ENCODE measurements around the gene DNAAF8.

DNAAF8 gene

DNA sequence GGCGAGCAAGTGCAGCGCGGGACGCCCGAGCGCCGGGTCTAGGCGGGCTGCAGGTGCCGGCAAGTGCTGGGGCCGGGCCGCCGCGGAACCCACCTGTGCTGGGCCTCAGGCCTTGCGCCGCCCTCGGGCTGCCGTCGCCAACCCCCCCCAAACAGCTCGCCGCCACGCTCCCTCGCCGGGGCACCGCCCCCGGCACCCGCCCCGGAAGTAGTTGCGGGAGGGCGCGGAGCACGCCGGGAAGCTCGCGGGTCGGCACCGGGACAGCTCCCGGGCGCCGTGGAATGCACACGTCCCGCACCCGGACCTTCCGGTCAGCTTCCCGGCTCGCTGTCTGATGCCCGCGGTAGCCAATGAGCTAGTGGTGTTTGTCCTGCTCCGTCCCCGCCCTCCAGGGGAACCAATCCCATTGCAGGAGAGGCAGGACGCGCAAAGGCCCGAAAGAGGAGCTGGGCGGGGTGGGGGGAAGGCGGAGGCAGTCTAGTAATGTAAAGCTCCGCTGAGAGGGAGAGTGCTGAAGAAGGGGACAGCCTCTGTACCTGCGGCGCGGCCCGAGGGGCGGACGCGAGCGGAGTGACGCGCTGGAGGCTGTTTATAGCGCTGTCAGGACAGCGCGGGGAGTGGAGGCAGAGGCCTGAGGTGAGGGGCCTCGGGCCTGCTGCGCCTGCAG, at the start of gene DNAAF8, which contains the start of gene ANKS3:
Gene DNAAF8, plus strand, starts transcription at position 475 of the 667 bp plus-strand sequence. CDS start 1,978 bp downstream, outside the sequence.
Gene ANKS3, minus strand, starts transcription at position 209 of the 667 bp plus-strand sequence. CDS start 4,122 bp downstream, outside the sequence.
- DNase-seq (ENCODE audit: low read depth) = peak; percentile 88

DNA sequence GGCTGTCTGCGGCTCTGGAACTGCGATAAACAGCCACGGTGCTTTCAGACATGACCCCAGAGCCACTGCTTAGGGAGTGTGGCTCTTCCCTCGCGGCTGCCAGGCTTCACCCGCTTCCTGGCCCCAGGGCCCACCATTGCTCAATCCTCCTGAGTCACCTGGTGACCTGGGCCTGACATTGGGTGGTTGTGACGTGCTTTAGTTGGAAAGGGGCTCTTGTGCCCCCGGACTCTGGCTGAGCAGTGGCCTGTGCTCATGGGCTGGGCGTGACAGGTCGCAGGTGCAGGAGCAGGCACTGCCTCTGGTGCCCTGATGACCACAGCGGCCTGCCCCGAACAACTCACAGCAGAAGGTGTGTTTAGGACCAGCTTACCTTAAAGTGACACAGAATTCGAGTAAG, 49.6 kb upstream of the DNAAF8 start:
- no peak for DNase-seq (ENCODE audit: low read depth)

DNA sequence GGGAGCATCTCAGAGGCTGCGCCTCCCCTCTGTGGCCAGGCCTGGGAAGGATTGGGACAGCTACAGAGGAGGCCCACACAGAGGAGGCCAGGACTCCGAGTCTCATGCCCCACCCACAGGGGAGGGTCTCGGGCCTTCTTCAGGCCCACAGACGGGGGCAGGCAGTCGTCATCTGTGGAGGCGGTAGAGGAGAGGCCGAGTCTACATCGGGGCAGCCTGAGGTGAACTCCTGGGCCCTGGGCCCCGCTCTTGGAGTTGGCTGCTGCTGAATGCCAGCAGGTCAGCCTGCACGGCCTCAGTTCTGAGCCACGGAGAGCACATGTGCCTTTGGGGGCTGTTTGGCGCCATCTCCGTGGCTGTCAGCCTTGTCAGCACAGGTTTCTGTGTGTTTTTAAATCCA, 49.0 kb upstream of the DNAAF8 start:
- no peak for DNase-seq (ENCODE audit: low read depth)

DNA sequence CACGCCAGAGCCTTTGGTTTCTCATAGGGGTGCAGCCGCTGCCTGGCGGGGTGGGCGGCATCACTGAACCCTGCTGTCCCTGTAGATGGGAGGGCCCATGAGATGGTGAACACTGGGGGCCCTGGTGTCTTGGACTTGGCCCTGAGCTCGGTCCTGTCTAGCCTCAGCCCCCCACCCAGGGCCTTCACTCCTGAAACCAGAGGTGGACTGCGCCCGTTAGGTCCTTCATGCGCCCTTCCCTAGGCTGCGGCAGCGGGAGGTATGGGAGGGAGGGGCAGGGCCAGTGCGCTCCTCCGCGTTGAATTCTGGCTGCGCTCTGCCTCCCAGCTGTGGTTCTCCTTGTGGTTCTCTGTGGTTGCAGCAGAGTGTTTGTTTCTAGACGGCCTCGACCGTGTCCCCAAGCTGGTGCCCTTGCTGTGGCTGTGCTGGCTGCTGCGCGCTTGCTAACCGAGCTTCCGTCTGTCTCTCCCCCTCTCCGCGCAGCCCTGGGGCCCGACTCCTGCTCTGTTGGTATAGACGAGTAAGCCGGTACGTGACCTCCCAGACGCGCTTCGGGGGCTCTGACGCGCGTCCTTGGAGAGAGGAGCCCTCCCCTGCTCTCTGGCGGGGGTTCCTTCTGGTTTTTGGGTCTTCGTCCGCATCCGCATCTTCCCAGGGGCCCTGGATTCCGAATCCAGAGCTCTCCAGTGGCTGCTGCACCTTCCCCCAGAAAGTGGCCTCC, 48.4 kb upstream of the DNAAF8 start:
- DNase-seq (ENCODE audit: low read depth) = no peak

DNA sequence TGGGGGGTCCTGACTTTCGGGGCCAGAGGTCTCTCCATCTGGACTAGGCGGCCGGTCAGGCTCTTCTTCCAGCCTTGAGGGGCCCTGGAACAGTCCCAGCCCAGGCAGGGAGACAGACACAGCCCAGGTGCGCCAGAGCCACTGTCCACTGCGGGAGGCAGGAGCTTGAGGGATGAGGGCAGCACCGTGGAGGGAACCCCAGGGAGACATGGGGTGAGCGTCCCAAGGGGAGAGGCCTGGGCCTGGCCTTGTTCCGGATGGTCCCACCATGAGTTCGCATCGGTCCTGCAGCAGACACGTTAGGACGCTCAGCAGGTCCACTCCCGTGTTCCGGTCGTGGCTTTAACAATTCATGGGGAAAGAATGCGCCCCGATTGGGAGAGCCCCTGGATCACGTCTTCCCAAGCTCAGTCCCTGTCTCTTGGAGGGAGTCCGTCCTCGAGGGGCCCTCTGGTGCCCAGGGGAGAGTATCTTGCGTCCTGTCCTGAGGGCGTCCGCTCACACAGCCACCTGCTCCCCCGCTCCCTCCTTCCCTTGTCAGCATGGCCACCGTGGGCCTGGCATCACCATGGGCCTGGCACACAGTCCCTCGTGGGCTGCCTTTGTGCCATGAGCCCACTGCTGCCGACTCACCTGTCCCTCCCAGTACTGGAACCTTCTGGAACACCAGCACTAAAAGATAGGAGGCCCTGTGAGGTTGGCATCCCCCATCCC, 47.7 kb upstream of the DNAAF8 start:
- no peak for DNase-seq (ENCODE audit: low read depth)

DNA sequence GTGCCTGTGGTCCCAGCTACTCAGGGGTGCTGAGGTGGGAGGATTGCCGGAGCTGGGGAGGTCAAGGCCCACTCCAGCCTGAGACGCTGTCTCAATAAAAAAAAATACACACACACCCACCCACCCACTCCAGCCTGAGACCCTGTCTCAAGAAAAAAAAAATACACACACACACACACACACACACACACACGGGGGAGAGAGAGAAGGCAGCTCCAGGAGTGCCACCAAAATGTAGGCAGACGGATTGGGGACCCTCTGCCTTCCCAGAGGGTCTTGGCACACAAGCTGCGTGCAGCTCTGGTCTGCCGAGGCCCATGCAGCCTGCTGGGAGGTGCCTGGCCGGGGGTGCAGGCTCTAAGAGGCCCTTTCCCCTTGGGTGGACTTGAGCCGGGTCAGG, 46.9 kb upstream of the DNAAF8 start:
- no peak for DNase-seq (ENCODE audit: low read depth)

DNA sequence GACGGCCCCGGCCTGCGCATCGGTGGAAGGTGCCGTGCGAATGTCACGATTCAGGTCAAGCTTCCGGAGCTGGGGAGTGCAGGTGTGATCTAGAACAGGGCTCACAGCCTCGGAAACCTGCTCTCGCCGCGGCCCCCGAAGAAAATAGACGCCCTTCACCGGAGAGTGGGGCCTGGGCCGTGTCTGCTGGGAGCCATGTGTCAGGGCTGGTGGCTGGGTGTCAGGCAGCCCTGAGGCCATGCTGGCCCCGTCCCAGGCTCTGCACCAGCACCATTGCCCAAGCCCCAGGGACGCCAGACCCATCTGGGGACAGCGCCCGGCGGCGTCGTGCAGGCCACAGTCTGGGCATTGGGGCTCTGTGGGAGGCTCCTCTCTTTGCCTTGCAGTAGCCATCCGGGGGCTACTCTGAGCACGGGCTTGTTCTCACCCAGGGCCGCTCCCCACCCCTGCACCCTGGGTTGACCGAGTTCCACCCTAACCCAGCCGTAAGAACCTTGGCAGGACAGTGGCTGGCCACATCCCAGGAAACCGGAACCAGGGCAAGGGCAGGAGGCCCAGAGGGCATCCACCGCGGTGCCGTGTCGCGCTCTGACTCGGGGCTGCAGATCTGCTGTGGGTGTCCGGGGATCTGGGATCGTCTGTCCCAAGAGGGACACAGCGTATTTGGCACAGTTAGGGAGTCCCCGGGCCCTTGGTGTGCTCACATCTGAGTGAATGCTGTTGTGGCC, 46.2 kb upstream of the DNAAF8 start:
- DNase-seq (ENCODE audit: low read depth) = no peak

DNA sequence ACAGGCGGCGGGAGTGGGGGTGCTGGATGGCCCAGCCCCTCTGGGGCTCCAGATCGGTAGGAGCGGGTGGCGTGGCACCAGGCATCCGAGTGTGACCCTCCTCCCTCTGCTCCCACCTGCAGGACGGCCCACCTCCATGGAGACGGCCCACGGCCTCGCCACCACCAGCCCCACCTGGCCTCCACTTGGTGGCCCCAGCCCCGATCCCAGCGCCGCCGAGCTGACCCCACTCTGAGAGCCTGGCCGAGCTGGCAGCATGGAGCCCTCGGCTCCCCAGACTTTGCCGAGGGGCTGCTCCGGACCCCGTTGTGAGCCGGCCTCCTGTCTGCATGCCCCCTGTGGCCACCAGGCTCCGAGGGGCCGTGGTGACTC, 45.7 kb upstream of the DNAAF8 start:
- no peak for DNase-seq (ENCODE audit: low read depth)

DNA sequence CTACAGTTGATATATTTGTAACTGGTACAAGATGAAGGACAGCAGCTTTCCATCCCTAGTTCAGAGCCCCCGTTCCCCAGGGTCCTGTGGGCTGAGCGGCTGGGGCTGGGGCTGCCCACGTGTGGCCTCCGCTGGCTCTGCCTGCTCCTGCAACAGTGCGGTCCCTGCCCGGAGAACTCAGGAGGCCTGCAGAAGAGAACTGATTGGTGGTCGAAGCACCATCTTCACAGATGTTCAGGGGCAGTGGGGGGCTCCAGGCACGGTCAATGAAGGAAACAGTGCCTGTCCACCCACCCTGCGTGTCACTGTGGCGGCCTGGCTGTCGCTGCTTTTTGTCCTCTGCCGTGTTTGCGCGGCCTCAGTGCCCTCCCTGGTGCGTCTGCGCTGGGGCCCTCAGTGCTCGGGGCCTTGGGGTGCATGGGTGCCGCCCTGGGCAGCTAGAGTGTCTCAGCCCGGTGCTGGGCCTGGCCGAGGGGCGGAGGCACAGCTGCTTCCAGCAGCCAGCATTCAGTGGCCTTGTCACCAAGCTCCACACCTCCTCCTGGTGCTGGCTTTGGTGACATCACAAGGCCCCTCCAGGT, 45.2 kb upstream of the DNAAF8 start:
- DNase-seq (ENCODE audit: low read depth) = no peak

DNA sequence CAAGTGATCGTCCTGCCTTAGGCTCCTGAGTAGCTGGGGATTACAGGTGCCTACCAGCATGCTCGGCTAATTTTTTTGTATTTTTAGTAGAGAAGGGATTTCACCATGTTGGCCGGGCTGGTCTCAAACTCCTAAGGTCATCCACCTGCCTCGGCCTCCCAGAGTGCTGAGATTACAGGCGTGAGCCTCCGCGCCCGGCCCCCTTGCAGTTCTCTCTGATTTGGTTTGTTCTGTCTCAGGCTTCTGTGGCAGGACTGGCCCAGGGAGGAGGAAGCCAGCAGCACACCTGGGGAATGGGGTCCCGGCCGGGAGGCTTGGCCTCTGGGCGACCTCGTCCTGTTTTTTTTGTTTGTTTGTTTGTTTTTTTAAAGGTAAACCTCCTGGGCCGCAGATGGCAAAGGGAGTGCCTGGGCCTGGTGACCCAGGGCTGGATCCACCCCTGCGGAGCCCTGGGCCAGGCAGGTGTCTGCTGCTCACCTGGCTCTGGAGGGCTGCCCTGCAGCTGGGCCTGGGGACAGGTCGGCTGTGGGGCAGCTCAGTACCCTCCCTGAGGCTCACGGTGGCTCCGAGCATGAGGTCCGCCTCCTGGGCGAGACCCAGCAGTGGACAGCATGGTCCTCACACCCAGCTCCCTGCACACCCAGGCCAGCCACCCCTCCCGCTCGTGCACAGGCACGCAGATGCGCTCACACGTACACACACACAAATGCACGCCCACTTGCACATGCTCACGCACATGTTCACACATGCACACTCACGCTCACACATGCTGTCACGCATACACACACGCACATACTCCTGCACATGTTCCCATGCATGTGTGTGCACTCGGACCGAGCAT, 44.3 kb upstream of the DNAAF8 start:
- no peak for DNase-seq (ENCODE audit: low read depth)

DNA sequence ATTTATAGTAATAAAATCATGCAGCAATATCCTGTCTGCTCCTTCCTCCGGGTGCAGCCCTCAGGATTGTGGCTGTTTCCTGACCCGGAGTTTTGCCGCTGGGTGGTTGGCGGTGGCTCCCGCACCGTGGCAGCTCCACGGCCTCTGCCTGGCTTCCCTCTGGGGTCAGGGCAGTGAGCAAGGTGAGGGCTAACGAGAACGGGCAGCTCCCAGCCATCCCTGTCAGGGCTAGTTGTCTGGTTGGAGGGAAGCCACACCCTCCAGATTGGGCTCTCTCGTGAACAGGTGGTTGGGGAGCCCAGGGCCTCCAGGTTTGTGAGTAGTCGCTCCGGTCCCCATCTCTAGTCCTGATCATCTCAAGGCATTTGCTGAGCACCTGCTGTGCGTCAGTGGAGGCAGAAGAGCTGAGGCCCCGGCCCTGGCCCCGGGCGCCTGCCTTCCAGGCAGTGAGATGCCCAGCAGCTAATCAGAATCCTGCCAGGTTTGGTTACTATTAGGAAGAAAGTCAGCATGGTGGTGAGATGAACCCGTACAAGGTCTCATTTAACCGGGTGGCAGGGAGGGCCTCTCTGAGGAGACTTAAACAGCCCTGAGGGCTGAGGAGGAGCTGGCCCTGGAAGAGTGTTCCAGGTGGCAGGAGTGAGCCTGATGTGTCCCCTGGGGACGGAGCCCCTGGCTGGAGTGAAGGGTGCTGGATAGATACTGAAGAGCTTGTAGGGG, 43.2 kb upstream of the DNAAF8 start:
- no peak for DNase-seq (ENCODE audit: low read depth)

DNA sequence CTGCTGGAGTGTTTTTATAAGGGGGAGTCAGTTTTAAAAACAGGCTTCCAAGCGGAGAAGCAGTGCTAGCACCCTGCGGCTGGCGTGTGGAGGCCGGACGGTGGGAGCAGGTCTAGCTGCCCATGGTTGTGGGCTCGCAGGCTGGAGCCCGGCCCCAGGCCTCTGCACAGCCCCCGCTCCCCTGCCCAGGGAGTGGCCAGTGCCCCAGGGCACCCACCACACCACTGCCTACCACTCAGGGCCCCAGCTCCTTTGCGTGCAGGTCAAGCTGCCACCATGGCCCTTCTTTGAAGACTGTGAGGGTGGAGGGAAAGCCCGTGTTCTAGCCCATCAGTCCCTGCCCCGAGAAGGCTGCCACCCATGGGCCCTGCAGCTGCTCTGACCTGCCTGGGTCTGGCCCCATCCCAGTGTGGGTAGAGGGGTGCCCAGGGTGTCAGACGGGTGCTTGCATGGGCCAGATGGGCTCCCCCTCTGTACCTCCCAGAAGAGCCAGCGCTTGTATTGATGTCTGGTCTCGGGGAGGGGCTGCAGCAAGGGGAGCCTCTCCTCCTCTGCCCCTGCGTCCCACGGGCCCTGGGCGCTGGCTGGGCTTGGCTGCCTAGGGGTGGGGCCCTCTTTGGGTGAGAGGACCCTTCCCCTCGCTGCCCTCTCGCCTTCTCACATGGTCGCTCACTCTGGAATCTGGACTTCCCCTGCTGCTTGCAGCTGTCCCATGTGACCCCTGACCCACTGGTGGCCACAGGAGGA, 42.5 kb upstream of the DNAAF8 start:
- no peak for DNase-seq (ENCODE audit: low read depth)

DNA sequence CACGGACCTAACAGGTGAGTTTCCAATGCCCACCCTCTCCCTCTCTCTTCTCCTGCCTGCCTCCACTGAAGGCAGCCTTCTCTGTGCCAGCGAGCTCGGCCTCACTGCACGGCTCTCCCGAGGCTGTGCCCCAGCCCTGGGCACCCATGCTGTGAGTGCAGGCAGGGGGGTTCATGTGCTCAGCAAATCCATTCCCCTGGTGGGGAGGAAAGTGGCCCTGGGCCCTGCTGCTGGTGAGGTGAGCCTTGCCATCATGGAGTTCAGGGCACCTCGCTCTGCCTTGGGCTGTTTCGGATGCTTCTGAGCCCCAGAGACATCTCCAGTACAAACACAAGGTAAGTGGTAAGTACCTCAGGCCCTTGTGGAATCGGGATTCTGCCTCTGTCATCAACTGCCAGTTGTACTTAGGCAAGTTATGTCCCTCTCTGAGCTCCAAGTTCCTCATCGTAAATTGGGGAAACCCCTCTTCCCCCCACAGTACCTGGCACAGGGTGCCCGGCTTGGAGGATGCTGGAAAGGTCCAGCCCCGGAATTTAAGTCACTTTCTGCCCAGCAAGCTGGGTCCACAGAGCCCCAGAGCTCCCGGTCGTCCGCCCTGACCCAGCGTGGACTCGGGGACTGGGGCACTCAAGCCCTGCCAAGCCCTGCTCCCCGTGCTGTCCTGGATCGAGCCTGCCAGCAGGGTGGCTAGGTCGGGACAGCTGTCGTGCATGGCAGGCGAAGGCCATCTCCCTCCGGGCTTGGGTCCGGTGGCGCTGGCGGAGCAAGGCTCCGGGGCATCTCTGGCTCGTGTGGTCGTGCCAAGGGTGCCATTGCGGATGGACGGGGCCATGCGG, 41.7 kb upstream of the DNAAF8 start:
- no peak for DNase-seq (ENCODE audit: low read depth)

DNA sequence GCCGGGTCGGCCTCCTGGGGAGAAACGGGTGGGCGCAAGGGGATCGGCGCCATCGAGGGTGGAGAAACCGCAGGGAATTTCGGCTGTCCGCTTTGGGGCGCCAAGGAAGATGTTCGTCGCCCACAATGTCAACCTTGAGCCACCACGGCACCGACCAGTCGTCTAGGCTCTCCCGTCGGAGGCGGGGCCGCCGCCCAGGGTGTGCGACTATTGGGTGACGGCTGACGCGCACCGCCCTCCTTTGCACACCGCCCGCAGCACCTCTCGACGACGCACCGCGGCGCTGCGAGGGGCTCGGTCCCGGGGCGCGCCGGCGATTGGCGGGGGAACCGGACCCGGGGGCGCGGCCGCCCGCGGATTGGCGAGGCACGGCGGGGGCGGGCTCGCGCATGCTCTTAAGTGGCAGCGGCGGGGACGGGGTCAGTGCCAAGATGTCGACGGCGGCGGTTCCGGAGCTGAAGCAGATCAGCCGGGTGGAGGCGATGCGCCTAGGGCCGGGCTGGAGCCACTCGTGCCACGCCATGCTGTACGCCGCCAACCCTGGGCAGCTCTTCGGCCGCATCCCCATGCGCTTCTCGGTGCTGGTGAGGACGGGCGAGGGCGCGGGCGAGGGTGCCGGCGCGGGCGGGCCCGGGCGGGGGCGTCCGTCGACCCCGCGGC, 40.9 kb upstream of the DNAAF8 start, which contains the start of gene NUDT16L1:
Gene NUDT16L1, plus strand, starts transcription at position 267 of the 660 bp plus-strand sequence. Its CDS starts 165 bp downstream, at position 432.
- DNase-seq (ENCODE audit: low read depth) = peak; percentile 60

DNA sequence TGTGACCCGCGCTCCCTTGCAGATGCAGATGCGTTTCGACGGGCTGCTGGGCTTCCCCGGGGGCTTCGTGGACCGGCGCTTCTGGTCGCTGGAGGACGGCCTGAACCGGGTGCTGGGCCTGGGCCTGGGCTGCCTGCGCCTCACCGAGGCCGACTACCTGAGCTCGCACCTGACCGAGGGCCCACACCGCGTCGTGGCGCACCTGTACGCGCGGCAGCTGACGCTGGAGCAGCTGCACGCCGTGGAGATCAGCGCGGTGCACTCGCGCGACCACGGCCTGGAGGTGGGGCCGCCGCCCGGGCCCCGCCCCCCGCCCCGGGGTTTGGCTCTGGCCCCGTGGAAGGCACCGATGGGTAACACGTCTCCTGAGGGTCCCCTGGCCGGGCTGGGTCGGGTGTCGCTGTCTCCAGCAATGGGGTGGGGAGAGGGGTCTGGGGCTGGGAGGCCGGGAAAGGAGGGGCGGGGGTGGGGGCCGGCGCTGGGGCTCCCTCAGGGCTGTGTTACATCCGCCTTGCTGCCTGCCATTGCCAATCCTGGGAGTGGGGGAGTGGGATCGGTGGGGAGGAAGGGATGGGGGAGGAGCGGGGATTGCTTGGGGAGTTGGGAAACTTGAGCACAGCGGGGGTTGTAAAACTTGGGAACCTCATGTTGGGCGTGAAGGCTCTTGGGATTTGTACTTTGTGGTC, 40.2 kb upstream of the DNAAF8 start:
- DNase-seq (ENCODE audit: low read depth) = peak; percentile 22

DNA sequence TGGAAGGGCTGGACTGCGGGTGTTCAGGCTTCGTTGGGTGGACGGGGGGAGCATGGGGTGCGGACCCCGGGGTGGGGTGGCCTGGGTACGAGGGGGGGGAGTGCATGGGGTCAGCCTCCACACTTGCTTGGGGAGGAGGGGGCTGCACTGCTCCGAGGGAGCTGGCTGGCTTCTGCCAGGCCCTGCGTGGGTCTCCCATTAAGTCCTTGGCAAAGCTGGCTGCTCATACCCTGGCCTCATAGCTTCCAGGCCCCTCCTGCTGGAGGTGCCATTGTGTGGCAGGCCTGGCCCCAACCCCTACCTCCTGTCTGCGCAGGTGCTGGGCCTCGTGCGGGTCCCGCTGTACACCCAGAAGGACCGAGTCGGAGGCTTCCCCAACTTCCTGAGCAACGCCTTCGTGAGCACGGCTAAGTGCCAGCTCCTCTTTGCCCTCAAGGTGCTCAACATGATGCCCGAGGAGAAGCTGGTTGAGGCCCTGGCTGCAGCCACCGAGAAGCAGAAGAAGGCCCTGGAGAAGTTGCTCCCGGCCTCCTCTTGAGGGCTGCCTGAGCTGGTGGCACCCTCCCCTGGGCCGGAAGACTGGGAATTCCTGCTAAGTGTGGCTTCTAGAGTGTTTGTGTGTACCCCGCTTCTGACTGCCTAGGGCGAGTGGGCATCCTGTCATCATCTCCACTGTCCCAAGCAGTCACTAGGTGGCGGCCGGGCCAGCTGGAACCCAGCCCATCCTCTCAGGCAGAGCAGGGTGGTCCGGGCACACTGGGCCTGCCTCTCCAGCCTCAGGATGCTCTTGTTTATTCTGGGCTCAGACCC, 39.5 kb upstream of the DNAAF8 start:
- DNase-seq (ENCODE audit: low read depth) = no peak
